HG03520 (cell line): ENCODE data around the gene AGPS.

Experiments
- ATAC-seq: cut with Tn5 transposase; IDR thresholded peaks from one replicate; pipeline ENCODE4 v1.9.1; 2021; ENCODE audit warnings: mild to moderate bottlenecking, moderate library complexity; ENCODE audit not compliant: unreplicated experiment

Gene AGPS

GRCh38 chr2:177582000-177582399 lies 189.4 kb downstream of the AGPS start:
- no peak for ATAC-seq

- ATAC-seq, result no peak
Measured at GRCh38 chr2:177584030-177584692, 191.6 kb downstream of the AGPS start.

GRCh38 chr2:177585234-177585863 lies 192.8 kb downstream of the AGPS start:
- ATAC-seq, result no peak

GRCh38 chr2:177586154-177586553 lies 193.6 kb downstream of the AGPS start:
- no peak for ATAC-seq

GRCh38 chr2:177587371-177587770 lies 194.8 kb downstream of the AGPS start:
- no peak for ATAC-seq

- no peak for ATAC-seq
Measured at GRCh38 chr2:177588671-177589070, 196.1 kb downstream of the AGPS start.

- no peak for ATAC-seq
Measured at GRCh38 chr2:177589186-177589585, 196.6 kb downstream of the AGPS start.

GRCh38 chr2:177592397-177592796 lies 199.8 kb downstream of the AGPS start:
- no peak for ATAC-seq

- ATAC-seq, result no peak
Measured at GRCh38 chr2:177592945-177593344, 200.4 kb downstream of the AGPS start.

- no peak for ATAC-seq
Measured at GRCh38 chr2:177593402-177593801, 200.8 kb downstream of the AGPS start.
